Subcutaneous adipose tissue (tissue), 4 donors: ENCODE results near the gene TGM3. TPM values are rescaled to one million over a fixed set of nuclear protein-coding genes. Genes with fewer than 3 reads are reported as not detected.

Experiments
- total RNA-seq, 4 donors: library from RNA; depleted of rRNA; stranded (reverse); fragments of >200 nt; gene quantifications; one replicate each; pipeline ENCODE4 v1.1.0, GENCODE V29; 2016
- TF ChIP-seq, protein P1 (sequence below): fragments of 450-650 bp; IDR thresholded peaks from one replicate; pipeline ENCODE4 v1.5.1; 2016; ENCODE audit warnings: low read depth, mild to moderate bottlenecking, control low read depth, antibody characterized with exemption, moderate library complexity

TGM3 gene
- total RNA-seq, 4 donors from 2014 or later, result 0.19 TPM; not detected in 3

DNA sequence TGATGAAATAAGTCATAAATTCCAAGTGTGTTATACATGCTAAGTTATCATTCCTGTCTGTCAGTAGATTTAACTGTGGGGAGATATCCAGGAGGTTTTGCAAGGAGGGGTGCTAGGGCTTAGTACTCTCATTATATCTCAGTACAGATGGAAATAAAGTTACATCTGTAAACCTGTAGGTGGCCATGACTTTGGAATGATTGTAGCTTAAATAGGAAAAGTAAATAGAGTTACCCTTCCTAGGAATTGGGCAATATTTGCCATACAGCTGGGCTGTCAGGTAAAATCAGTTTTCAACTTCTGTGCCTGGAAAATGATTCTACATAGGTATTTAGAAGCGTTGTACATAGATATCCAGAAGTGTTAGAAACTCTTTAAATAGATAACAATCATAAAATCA, 19.8 kb upstream of the TGM3 start:
- TF ChIP-seq, protein P1, sequence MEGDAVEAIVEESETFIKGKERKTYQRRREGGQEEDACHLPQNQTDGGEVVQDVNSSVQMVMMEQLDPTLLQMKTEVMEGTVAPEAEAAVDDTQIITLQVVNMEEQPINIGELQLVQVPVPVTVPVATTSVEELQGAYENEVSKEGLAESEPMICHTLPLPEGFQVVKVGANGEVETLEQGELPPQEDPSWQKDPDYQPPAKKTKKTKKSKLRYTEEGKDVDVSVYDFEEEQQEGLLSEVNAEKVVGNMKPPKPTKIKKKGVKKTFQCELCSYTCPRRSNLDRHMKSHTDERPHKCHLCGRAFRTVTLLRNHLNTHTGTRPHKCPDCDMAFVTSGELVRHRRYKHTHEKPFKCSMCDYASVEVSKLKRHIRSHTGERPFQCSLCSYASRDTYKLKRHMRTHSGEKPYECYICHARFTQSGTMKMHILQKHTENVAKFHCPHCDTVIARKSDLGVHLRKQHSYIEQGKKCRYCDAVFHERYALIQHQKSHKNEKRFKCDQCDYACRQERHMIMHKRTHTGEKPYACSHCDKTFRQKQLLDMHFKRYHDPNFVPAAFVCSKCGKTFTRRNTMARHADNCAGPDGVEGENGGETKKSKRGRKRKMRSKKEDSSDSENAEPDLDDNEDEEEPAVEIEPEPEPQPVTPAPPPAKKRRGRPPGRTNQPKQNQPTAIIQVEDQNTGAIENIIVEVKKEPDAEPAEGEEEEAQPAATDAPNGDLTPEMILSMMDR, result no peak

DNA sequence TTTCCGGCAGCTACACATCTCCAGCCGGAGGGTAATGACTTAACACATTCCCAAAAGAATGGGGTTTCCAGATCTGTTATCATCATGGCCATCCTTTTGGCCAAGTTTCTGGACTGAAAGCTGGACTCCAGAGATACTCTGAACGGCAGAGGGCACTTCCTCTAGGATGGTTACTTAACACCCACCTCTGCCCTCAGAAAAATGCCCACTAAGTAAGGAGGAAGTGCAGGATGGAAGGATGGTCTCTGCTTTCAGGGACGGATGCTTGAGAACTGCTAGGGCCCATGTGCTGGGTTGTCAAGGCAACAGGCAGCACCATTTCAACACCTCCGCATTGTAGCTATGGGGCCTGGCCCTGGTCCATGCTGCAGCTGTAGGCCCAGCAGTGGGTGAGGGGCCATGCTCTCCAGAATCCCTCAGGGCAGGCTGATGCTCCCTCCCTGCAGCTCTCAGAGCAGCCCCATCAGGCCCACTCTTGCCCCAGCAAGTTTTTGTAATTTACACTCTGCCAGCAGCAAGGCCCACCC, 16.5 kb upstream of the TGM3 start:
- TF ChIP-seq, protein P1, result no peak

DNA sequence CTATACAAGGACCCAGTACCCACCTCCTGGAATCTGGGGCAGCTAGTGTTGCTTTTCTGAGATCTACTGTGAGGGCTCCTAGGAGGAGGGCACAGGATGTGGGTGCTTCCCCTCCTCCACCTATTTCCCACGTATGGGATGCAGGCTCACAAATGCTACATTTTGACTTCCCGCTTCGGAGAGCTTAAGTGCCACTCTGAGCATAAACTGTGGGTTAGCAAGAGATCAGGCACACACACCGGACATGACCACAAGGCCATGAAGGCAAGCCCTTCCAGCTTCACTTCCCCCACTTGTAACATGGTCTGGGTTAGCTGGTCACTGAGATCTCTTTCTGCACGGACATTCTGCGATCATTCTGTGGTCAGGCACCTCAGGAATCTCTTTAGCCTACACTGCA, 15.7 kb upstream of the TGM3 start:
- TF ChIP-seq, protein P1, result no peak

DNA sequence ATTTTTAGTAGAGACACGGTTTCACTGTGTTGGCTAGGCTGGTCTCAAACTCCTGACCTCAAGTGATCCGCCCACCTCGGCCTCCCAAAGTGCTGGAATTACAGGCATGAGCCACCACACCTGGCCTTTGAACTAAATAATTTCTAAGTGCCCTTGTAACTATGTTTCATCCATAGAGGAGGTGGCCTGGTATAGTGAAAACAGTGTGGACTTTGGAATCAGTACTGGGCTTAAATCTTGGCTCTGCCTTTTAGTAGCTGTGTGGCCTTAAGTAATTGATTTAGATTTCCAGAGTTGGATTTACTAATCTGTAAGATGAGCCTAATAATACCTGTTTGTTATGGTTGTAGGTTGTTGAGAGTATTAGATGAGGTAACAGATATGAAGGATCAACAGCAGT, 14.2 kb upstream of the TGM3 start:
- TF ChIP-seq, protein P1, result no peak

DNA sequence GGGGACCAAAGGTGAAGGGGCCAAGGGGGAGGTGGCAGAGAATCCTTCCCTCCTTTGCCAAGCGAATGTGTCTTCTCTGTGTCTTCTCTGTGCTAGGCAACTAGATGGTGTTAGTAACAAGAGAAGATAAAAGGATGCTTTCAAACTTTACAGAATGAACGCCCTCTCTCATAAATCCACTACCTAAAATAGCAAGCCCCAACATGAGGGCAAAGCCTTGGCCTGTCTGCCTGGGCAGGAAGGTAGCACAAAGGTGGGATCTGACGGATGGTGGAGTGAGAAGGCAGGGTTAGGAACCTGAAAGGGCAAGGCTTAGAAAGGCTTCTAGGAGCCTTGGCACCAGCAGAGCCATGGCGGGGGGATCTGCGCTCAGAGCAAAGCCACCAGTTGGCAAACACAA, 13.6 kb upstream of the TGM3 start:
- TF ChIP-seq, protein P1, result no peak

DNA sequence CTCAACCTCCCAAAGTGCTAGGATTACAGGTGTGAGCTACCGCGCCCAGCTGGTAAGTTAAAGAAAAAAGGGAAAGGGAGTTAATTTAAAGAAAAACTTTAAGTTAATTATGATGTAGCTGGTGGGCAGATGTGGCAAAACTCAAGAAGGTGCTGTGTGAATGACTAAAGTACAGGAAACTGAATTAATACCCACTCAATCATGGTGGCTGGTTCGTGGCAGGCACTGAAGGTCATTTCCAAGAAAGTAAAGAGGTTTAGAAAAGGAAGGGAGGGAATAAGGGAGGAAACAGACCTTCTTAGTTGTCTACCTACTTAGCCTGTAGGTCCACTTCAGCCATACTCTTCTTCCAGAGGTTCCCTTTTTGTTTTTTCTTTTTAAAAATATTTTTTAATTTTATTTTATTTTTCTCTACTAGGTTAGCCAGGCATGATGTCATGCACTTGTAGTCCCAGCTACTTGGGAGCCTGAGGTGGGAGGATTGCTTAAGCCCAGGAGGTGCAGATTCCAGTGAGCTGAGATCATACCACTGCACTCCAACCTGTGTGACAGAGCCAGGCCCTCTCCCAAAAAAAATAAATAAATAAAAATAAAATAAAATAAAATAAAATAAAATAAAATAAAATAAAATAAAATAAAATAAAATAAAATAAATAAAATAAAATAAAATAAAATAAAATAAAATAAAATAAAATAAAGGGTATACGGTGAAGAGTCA, 11.9 kb upstream of the TGM3 start:
- TF ChIP-seq, protein P1, result no peak

DNA sequence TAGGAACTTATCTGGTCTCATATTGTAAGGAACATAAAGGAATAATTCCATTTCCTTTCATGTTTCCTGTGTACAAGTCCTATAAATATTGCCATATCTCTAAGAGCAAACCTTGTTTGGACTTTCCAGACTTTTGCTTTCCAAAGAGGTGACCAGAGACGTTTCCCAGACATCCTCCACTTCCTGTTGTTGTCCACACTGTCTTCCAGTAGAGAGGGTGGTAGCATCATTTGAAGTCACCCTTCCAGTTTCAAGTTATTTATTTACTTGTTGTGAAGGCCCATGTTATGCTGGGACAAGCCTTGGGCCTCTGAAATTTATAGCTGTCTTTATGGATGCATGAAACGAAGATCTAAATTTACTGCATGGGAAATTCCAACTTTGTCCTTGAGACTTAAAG, 10.6 kb upstream of the TGM3 start:
- TF ChIP-seq, protein P1, result no peak
